Left colon (tissue), 2 donors: Measurements from ENCODE around the gene RGS3. TPM values are rescaled to one million over a fixed set of nuclear protein-coding genes. Genes with fewer than 3 reads are reported as not detected.
"Not testable (repeated sequence)": the region's sequence is repeated elsewhere in the genome, so short reads cannot be mapped to it uniquely, and the experiment has no call there.

ENCODE experiments used
- ATAC-seq: fragments of 200-7000 bp; cut with Tn5 transposase; one replicate; pipeline ENCODE4 v1.9.1; 2020; ENCODE audit warnings: mild to moderate bottlenecking, moderate library complexity
- DNase-seq, 2 donors: peaks; one replicate each; pipeline ENCODE4 v3.0.0-alpha.2; 2020
- intact Hi-C, 2 donors: fragments of 100-400 bp; cut with DNase I in 1 of 2; cut with micrococcal nuclease in 1 of 2; formaldehyde crosslinking; loops; one replicate each; pipeline versions ENCODE4 v1.11.2 to v1.14.0; 2022; cut with DNase I, micrococcal nuclease
- total RNA-seq, 2 donors: library from RNA; stranded (reverse); fragmentation: NEBNext Ultra II Directional; extraction: Animal tissue kit (Norgen Biotek cat#: 25700); gene quantifications; one replicate each; pipeline ENCODE4 v1.2.1, GENCODE V29; 2021
- donor health status: DM: no; HTN: no; CAD: no.
- donor health status: DM: yes; HTN: yes; CAD: no.

RGS3 gene
- total RNA-seq, 2 donors from 2014 or later: 59.6 to 74.8 TPM

DNA sequence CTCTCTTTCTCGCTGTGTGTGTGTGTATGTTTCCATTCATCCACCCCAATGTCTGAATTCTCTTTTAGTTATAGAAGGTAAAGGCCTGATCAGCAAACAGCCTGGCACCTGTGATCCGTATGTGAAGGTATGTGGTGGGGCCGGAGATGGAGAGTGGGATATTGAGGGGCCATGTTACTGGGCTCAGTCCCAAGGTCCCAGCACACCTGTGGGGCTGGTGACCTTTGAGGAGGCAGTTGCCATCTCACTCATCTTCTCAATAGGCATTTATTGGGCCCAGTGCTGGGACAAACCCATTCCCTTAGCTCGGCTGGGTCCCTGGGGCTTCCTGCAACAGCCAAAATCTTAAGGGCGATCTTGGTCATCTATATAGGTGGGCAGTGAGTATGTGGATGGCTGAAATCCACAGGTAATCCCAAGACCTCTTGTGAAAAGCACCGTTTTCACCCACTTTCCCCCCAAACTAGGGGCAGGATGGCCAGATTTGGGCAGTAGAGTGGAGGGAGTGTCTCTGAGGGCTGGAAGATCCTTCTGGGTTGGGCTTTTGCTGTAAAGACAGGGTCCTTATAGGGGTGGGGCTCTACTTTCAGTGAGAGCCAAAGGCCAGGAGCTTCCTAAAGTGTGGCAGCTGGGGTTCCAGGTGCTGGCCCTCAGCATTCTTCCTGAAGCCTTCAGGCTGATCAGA is 19.6 kb downstream of the RGS3 start:
- intact Hi-C loops: no loop called here

DNA sequence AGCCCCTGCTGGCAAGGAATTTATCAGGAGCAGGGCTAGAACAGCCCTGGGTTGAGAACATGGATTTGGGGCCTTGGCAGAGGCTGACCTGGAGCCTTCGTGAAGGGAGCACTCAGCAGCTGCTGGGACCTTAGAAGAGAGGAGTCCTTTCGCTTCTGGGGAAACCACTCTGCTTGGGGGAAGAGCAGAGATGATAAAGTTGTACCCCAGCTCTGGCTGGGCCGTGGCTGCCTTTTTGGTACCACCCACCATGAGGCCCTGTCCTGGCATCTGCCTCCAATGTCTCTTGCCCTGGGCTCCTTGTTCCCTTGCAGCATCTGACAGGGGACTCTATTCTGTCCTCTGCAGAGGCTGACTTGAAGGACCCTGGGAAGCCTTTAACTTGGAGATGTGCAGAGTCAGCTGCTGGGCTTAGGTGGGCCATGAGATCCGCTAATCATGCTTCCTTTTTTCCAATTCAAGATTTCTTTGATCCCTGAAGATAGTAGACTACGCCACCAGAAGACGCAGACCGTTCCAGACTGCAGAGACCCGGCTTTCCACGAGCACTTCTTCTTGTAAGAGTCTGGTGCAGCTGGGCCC is 20.2 kb downstream of the RGS3 start:
- no peak for ATAC-seq
- intact Hi-C loops: no loop called here
- peak in 1 of 2 donors; percentile 14 for DNase-seq

More for the DNA sequence above, 19.6 kb downstream of the RGS3 start:
- no peak for ATAC-seq
- DNase-seq: peak in 1 of 2 donors; percentile 15

DNA sequence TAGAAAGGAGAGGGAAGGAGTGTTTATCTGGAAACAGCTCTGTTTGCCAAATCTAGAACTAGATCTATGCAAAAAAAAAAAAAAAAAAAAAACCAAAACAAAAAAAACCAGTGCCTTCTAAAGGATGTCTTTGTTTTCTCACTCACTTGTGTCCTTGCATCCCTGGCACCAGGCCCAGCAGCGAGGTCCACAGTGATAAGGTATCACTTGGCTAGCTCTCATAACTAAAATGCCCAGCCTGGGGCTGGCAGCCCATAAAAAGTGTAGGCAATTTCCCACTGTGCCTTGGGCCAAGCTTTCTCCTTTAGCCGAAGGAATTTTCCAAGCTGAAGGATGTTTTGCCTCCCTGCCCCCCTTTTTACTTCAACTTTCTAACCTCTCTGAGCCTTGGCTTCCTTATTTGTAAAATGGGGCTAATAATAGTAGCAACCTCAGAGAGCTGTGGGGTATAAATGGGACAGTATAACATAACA is 20.8 kb downstream of the RGS3 start:
- intact Hi-C loops: no loop called here
- ATAC-seq (peak; percentile 32), DNase-seq (peak; percentile 36 to 46)

DNA sequence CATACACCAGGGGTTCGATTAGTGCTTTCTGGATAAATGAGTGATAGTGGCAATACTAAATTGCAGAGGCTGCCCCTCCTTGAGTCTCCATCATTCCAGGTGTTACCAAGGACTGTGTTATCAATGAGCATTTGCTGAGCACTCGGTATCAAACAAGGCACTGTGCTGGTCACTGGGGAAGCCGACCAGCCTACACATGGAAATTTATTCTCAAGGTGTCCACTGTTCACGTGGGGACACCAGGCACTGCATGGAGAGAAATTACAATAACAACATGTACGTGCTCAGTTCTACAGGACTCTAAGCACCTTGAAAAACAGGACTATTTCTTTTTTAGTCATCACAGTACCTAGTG is 22.2 kb downstream of the RGS3 start:
- intact Hi-C loops: no loop called here
- no peak for DNase-seq

DNA sequence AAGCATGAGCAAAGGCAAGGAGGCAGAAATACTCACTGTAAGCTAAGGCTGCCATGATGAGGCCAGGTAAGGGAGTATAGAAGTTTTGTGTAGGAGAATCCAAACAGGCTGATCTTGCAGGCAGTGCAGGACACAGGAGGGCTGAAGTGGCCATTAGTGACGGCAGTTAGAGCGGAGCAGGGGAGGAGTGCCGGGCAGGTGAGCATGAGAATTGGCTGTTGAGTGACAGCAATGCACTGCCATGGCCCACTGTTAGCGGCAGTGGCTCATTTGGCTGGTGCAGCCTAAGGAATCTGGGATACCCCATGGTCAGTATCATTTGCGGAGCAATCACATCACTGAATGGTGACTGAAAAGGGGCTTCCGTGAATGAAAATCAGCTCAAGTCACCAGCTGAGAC is 22.8 kb downstream of the RGS3 start:
- intact Hi-C loops: no loop called here
- ATAC-seq: no peak
- no peak for DNase-seq

More for the DNA sequence above, 22.2 kb downstream of the RGS3 start:
- ATAC-seq: no peak

DNA sequence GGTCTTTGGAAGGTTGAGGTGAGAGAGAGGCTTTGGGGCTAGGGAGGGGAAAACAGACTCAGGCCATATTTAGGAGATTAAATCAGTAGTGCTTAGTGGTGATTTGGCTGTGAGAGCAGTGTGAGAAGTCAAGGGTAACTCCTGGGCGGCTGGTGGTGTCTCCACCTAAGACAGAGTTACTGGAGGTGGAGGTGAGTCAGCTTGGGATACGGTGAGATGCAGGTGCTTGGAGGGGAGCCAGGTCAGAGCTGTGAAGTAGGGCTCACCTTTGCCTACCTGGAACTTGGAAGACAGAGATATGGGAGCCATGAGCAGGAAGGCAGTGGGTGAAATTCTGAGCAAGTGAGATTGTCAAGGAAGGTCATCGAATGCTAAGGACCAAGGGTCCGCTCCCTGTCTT is 24.5 kb downstream of the RGS3 start:
- no peak for ATAC-seq
- intact Hi-C loops: no loop called here

DNA sequence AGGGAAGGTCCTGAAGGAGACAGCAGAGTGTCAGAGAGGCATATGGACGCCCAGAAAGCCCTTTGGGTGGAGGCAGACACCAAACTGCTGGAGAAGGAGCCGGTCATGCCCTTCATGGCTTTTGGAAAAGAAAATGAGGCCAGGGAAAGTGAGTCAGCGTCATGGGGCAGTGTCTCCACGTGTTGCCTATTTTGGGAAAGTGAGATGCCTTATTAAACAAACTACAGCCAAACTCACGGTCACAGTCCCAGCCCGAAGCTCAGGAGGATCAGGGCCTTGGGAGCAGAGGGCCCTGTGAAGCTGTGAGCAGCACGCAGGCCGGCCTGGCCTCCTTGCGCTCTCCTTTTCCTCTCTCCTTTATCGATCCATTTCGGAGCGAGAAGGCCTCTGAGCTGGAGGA is 25.0 kb downstream of the RGS3 start:
- intact Hi-C loops: no loop called here
- DNase-seq (peak in 1 of 2 donors; percentile 23), ATAC-seq (no peak)

More for the DNA sequence above, 24.5 kb downstream of the RGS3 start:
- DNase-seq: peak in 1 of 2 donors; percentile 18

DNA sequence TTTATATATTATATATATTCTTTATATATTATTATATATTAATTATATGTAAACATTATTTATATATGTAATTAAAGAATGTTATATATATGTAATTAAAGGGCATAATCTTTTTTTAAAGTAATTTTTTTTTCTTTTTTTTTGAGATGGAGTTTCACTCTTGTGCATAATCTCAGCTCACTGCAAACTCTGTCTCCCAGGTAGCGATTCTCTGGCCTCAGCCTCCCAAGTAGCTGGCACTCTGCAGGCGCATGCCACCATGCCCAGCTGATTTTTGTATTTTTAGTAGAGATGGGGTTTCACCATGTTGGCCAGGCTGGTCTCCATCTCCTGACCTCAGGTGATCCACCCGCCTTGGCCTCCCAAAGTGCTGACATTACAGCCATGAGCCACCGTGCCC is 27.6 kb downstream of the RGS3 start:
- intact Hi-C loops, ATAC-seq, DNase-seq: not testable (repeated sequence)

DNA sequence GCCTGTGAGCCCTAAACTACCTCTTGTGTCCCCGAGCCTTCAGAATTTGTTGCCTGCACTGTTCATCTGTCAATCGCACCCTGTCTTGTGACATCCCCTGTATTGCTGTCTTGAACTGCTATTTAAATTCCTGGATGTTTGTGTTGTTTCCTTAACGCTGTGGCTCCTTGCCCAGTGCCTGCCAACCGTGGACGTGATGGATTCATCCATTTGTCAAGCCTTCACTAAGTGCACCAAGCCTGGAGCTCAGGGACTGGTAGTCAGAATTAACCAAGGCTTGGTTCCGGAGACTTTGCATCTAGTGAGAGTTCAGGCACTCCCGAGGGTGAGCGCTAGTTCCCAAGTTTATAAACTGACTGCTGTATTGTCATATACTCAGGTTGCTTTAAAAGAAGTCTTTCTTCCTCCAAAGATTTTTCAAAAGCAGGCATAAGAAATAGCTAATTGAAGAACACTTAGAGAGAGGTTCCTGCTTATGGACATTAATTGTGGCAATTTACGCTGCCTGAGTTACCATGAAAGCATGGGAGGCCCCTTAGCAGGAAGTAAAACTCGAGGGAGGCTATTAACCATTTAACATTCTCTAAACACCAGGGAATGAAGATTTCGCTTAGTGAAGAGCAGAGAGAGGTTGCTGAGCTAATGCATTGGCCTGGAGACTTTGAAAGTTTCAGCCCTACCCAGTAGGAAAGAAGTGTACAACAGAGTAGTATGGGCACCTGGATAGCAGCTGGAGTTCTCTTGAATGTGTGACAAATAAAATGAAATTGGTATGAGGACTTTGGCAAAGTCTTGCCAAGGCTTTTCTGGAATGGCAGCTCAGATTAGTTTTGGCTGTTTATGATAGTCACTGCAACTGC is 29.0 kb downstream of the RGS3 start:
- ATAC-seq (peak; percentile 36), DNase-seq (no peak)
- intact Hi-C loops: no loop called here

DNA sequence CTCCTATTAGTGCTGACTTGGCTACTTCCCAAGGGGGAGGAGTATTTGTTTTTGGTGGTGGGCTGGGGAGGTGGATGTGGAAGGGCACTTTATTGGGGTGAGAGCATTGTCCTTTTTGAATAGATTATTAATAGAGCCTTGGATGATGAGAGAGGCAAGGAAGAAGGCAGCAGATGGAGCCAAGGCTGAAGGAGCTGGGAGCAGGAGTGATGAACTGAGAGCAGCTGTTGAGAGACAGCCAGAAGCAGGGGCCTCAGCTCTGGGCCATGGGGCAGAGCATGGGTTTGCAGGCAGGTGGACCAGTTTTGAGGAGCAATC is 29.6 kb downstream of the RGS3 start:
- intact Hi-C loops: no loop called here
- no peak for ATAC-seq

DNA sequence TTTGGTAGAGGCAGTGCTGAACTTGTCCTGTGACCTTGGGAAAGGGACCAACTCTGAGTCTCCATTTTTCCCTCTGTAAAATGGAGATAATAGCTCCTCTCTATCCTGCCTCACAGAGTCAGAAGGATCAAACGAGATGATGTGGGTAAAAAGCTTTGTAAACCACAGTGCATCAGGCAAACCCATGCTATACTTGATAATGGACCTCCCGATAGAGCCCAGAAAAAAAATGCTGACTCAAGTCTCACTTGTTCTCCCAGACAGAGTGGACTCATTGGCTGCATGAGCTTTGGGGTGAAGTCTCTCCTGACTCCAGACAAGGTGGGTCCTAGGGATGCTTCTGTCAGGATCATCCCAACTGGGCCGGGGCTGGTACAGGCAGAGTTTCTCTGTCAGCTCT is 32.0 kb downstream of the RGS3 start:
- ATAC-seq: no peak
- no peak for DNase-seq
- intact Hi-C loops: no loop called here

More for the DNA sequence above, 29.6 kb downstream of the RGS3 start:
- no peak for DNase-seq

DNA sequence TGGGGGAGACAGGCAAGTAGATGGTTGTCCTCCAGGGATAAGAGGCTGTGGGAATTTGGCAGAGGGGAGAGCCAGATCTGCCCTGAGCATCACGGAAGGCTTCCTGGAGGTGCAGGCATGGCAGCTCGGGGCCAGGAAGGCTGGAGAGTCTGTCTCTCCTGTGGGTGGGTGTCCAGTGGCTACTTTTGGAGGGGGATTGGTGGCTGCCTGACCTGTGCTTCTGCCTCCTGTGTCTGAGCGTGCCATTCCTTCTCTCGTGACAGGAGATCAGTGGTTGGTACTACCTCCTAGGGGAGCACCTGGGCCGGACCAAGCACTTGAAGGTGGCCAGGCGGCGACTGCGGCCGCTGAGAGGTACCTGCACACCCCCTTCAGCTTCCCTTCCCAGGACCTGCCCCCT is 33.5 kb downstream of the RGS3 start:
- DNase-seq: no peak
- ATAC-seq: no peak
- intact Hi-C loops: no loop called here

DNA sequence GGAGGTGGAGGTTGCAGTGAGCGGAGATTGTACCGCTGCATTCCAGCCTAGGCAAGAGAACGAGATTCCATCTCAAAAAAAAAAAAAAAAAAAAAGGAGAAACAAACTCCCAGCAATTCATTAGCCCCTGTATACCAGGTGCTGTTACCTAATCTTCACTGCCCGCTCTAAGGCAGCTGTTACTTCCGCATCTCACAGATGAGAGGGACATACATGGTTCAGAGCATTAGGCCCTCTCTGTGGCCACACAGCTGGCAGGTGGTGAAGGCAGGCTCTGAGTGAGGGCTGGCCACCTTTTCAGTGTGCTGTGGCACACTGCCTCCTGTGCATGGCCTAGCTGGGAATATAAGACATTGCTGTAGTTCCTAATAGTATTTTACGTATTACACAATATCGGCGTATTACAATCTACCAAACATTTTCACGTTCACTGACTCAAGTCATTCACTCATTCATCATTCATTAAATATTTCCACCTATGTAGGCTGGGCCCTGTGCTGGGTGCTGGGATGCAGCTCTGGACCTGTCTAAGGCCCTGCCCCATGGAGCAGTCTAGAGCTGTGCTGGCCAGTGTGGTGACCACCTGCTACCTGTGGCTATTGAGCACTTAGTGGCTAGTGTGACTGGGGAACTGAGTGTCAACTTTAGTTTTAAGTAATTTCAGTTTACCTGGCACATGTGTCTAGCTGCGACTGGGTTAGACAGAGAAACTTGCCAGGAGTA is 35.8 kb downstream of the RGS3 start:
- no peak for DNase-seq
- ATAC-seq: no peak
- intact Hi-C loops: no loop called here

DNA sequence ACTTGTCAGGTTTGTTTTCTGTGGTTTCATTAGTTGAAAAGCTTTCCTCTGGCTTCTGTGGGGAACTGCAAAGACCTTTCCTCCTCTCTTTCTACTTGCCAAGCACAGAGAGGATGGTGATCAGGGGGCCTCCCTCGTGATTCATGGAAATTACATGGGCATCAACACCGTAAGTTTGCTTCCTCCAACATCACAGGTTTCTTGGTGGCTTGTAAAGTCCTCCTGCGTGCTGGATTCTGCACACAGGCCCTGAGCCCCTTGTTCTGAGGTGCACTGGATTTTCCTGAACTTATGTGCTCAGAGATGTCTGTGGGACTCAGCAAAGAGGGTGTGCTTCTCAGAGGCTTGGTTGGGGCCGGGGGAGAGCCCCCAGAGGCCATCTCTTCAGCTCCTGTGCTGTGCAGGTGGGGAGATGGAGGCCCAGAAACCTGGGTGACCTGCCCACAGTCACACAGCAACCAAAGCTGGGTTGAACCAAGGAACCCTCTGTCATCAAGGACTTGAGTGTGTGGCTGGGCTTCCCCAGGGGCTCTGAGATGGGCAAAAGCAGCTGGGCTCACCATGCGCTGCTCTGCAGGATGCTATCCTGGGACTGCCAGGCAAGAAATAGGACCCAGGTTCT is 36.5 kb downstream of the RGS3 start:
- intact Hi-C loops: no loop called here
- ATAC-seq: no peak
- DNase-seq: no peak

DNA sequence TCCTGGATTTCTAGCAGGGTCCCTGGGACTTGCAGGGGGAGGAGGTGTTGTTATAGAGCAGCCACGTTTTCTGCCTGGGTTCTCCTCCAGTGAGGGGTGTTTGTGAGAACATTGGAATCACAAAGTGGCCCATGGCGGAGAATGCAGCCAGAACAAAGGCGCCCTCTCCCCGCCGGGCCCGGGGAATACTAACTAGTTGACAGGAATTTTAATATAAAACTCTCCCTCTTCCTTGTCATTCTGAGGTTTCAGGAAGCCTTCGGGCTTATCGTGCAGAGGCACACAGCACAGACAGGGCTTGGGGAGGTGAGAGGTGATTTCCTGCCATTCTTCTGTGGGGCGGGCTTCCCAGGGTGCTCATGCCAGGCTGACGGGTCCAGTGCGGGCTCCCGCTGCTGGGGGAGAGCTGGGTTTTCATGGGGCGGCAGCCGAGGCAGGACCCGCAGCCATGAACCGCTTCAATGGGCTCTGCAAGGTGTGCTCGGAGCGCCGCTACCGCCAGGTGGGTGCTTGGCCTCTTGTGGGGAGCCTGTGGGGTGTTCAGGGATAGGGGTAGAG is 37.7 kb downstream of the RGS3 start:
- no peak for ATAC-seq
- intact Hi-C loops: no loop called here
- no peak for DNase-seq

DNA sequence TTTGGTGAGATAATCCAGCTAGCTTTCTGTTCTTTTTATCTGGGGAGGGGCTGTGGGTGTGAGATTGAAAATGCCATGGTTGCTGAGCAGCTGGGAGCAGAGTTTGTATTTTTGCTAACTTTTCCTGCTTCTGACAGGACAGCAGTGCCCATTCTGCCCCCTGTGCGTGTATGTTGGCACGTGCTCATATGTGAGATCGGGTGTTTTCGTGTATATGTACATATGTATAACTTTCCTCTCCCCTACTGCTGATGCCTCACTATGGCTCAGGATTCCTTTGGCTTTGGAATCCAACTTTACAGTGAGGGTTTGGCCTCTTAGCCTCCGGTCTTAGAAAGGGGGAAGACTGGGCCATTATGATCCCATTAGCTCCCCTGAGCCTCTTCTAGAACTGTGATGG is 38.3 kb downstream of the RGS3 start:
- no peak for DNase-seq
- ATAC-seq: no peak
- intact Hi-C loops: no loop called here

DNA sequence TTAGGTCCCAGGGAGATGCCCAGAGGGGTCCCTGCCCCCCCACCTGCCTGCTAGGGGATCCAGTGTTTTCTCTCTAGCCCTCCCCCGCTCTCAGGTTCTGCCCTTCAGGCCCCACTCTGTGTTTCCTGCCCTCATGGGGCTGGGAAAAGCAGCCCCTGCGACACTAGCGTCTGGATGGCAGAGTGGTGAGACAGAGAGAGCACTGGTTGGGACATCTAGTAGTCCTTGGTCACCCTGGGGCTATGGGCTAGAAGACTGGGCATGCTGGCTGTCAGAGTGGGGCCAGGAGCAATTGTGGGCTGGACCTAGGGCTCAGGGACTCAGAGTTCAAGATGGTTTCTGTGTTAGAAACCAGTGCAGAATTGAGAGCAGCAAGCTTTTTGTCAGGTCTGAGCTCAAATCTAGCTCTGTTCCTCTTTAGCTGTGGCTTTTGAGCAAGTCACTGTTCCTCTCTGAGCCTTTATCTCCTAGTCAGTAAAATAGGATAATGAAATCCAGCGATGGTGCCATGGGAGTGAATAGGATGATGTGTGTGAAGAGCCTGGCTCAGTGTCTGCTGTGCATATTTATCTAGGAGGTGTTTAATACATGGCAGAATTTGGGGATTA is 39.0 kb downstream of the RGS3 start:
- DNase-seq: no peak
- intact Hi-C loops: no loop called here
- no peak for ATAC-seq

DNA sequence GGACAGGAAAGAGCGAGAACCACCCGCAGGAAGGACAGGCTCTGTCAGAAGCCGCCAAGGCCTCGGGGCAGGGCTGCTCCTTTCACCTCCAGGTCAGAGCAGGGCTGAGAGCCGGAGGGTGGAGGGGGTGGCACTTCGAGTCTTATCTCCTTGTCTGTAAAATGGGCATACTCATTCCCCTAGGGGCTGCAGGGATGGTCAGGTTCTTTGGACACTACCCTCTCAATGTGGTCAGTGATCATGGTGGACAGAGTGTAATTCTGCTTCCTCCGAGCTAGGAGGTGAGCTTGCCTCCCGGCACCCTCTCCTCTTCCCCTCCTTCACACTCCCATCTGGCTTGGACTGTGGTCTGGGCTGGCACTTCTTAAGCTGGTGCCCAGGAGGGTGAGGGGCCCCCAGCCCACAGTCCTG is 39.6 kb downstream of the RGS3 start:
- intact Hi-C loops: no loop called here
- DNase-seq (no peak), ATAC-seq (no peak)
